ENCODE measurements around the gene HTRA3. TPM values are rescaled to one million over a fixed set of nuclear protein-coding genes. Genes with fewer than 3 reads are reported as not detected.

Gene HTRA3
- total RNA-seq, 1 experiment from 2014 or later, result 2.8 TPM

DNA sequence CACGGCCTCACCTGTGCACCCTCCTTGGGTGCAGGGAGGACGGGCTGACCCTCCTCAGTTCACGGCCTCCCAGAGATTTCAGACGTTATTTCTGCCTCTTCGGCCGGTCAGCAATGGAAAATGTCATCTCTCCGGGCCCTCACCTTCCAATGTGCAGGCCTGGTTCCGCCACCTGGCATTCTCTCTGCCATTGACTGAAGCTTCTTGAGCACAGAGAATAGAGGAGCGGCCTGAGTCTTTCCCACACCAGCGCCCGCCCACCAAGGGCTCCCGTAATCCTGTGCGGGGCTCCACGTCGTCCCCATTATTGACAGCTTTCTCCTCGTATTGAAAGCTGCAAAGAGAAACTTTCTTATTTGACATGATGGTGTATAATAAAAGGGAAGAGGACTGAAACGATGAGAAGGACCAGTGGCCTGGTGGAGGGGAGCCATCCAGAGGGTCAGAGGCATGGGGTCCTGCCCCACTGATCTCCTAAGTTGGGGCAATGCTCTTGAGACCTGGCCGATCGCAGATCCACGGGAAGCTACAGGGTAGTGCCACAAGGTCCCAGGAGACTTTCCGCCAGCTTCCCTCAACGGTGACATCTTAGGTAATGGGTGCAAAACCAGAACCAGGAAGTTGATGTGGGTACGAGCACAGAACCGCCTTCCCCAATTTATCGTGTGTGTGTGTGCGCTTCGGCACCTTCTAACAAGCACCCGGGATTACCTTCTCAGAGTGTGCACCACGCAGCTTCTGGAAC is 20.6 kb downstream of the HTRA3 start:
- H3K9me3 ChIP-seq (ENCODE audit: low read length), result no peaks in the 10 kb centered on the region
- no peak overlapping the region for H3K9ac ChIP-seq (ENCODE audit: low read length)
- no peaks in the 10 kb centered on the region for H3K27me3 ChIP-seq (ENCODE audit: low read length)
- no peaks in the 10 kb centered on the region for H3F3A ChIP-seq (ENCODE audit: low read length, unreplicated experiment)
- ATAC-seq, result no peak
- ChIA-PET CTCF (no interaction called here), POLR2A (ENCODE audit: unreplicated experiment) (no interaction called here)
- intact Hi-C loops (cut with micrococcal nuclease), result no loop called here
- H4K20me1 ChIP-seq (ENCODE audit: low read length), result no peaks in the 10 kb centered on the region
- H3K9me2 ChIP-seq (replicated peaks; ENCODE audit: low read length), result no peaks in the 10 kb centered on the region
- H3K4me2 ChIP-seq (ENCODE audit: low read length), result no peak overlapping the region
- TF ChIP-seq EZH2phosphoT487 (IDR thresholded peaks at IDR 0.05; ENCODE audit: borderline replicate concordance, low read length) (no peak), EZH2 (IDR thresholded peaks at IDR 0.05; ENCODE audit: low read length, unreplicated experiment) (no peak)
- TF ChIP-seq, protein P1, sequence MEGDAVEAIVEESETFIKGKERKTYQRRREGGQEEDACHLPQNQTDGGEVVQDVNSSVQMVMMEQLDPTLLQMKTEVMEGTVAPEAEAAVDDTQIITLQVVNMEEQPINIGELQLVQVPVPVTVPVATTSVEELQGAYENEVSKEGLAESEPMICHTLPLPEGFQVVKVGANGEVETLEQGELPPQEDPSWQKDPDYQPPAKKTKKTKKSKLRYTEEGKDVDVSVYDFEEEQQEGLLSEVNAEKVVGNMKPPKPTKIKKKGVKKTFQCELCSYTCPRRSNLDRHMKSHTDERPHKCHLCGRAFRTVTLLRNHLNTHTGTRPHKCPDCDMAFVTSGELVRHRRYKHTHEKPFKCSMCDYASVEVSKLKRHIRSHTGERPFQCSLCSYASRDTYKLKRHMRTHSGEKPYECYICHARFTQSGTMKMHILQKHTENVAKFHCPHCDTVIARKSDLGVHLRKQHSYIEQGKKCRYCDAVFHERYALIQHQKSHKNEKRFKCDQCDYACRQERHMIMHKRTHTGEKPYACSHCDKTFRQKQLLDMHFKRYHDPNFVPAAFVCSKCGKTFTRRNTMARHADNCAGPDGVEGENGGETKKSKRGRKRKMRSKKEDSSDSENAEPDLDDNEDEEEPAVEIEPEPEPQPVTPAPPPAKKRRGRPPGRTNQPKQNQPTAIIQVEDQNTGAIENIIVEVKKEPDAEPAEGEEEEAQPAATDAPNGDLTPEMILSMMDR (conservative IDR thresholded peaks at IDR 0.05; ENCODE audit: low read depth, low read length), result no peak
- BruUV-seq (replicated peaks), result no TSS peak
- H2AFZ ChIP-seq (ENCODE audit: low read length), result no peak overlapping the region
- DNase-seq, result no peak
- H3K36me3 ChIP-seq (ENCODE audit: low read depth, low read length), result no peaks in the 10 kb centered on the region
- no peak overlapping the region for H3K27ac ChIP-seq (ENCODE audit: low read length)
- H3K4me3 ChIP-seq (ENCODE audit: low read length), result no peak overlapping the region
- H3K4me1 ChIP-seq (ENCODE audit: insufficient read depth, low read length), result no peaks in the 10 kb centered on the region
- no peaks in the 10 kb centered on the region for H3K79me2 ChIP-seq (ENCODE audit: low read length)

DNA sequence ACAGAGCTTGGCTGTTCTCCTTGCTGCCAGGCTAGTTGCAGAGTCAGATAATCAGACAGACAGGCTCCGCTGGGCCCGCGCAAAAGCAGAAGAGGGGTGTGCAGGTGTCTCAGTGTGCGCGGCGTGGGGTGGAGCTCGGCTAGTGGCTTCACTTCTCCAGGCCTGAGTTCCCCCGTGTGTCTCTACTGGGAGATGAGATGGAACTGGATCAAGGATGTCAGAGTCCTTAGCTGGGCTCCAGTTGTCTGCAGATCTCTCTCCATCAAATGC is 21.1 kb downstream of the HTRA3 start:
- H3K27ac ChIP-seq (ENCODE audit: low read length), result no peak overlapping the region
- H3K4me2 ChIP-seq (ENCODE audit: low read length), result no peak overlapping the region
- TF ChIP-seq EZH2phosphoT487 (IDR thresholded peaks at IDR 0.05; ENCODE audit: borderline replicate concordance, low read length), result no peak
- TF ChIP-seq, protein P1 (conservative IDR thresholded peaks at IDR 0.05; ENCODE audit: low read depth, low read length), result no peak
- TF ChIP-seq EZH2 (IDR thresholded peaks at IDR 0.05; ENCODE audit: low read length, unreplicated experiment), result no peak
- no peak overlapping the region for H3K4me3 ChIP-seq (ENCODE audit: low read length)
- no peaks in the 10 kb centered on the region for H3K4me1 ChIP-seq (ENCODE audit: insufficient read depth, low read length)
- ChIA-PET POLR2A (ENCODE audit: unreplicated experiment) (no interaction called here), CTCF (no interaction called here)
- no peaks in the 10 kb centered on the region for H3K36me3 ChIP-seq (ENCODE audit: low read depth, low read length)
- no peaks in the 10 kb centered on the region for H3K27me3 ChIP-seq (ENCODE audit: low read length)
- no peak overlapping the region for H3K9ac ChIP-seq (ENCODE audit: low read length)
- H3K79me2 ChIP-seq (ENCODE audit: low read length), result no peaks in the 10 kb centered on the region
- intact Hi-C loops (cut with micrococcal nuclease), result no loop called here
- no peak overlapping the region for H2AFZ ChIP-seq (ENCODE audit: low read length)
- H4K20me1 ChIP-seq (ENCODE audit: low read length), result no peaks in the 10 kb centered on the region
- BruUV-seq (replicated peaks), result no TSS peak
- ATAC-seq, result no peak
- H3K9me3 ChIP-seq (ENCODE audit: low read length), result no peaks in the 10 kb centered on the region
- no peaks in the 10 kb centered on the region for H3K9me2 ChIP-seq (replicated peaks; ENCODE audit: low read length)
- no peak for DNase-seq
- H3F3A ChIP-seq (ENCODE audit: low read length, unreplicated experiment), result no peaks in the 10 kb centered on the region

DNA sequence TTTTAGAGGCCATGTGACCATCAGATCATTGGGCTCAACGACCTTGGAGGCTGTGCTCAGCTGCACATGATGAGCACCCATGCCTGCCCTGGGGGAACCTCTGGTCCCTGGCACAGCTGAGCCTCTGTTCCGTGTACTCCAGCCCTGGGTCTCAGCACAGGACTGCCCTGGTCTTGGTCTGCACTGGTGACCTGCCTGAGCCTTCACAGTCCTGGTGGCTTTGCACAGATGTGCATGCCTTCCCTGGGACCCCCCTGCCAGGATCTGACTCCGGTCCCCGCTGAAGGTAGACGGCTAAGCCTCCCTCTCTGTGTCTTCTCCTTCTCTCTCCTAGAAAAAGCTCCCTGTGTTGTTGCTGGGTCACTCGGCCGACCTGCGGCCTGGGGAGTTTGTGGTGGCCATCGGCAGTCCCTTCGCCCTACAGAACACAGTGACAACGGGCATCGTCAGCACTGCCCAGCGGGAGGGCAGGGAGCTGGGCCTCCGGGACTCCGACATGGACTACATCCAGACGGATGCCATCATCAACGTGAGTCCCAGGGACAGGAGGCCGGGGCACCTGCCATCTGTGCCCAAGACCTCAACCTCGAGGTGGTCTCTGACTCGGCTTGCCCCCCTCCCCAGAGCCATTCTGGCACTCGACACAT is 21.6 kb downstream of the HTRA3 start:
- H3K9me2 ChIP-seq (replicated peaks; ENCODE audit: low read length), result no peaks in the 10 kb centered on the region
- ChIA-PET CTCF (no interaction called here), POLR2A (ENCODE audit: unreplicated experiment) (no interaction called here)
- H3K36me3 ChIP-seq (ENCODE audit: low read depth, low read length), result no peaks in the 10 kb centered on the region
- H3K9ac ChIP-seq (ENCODE audit: low read length), result no peak overlapping the region
- intact Hi-C loops (cut with micrococcal nuclease), result no loop called here
- H3K27ac ChIP-seq (ENCODE audit: low read length), result no peak overlapping the region
- no peaks in the 10 kb centered on the region for H3K27me3 ChIP-seq (ENCODE audit: low read length)
- H4K20me1 ChIP-seq (ENCODE audit: low read length), result no peaks in the 10 kb centered on the region
- H3K4me1 ChIP-seq (ENCODE audit: insufficient read depth, low read length), result no peaks in the 10 kb centered on the region
- TF ChIP-seq EZH2phosphoT487 (IDR thresholded peaks at IDR 0.05; ENCODE audit: borderline replicate concordance, low read length) (no peak), EZH2 (IDR thresholded peaks at IDR 0.05; ENCODE audit: low read length, unreplicated experiment) (no peak)
- TF ChIP-seq, protein P1 (conservative IDR thresholded peaks at IDR 0.05; ENCODE audit: low read depth, low read length), result no peak
- H3K4me3 ChIP-seq (ENCODE audit: low read length), result no peak overlapping the region
- ATAC-seq (no peak), DNase-seq (no peak)
- no peak overlapping the region for H3K4me2 ChIP-seq (ENCODE audit: low read length)
- H3F3A ChIP-seq (ENCODE audit: low read length, unreplicated experiment), result no peaks in the 10 kb centered on the region
- H2AFZ ChIP-seq (ENCODE audit: low read length), result no peak overlapping the region
- no peaks in the 10 kb centered on the region for H3K9me3 ChIP-seq (ENCODE audit: low read length)
- H3K79me2 ChIP-seq (ENCODE audit: low read length), result no peaks in the 10 kb centered on the region
- BruUV-seq (replicated peaks), result no TSS peak
